Skeletal muscle satellite cell (primary cell): ENCODE data around the gene SV2B.

ENCODE experiments used
- H3K27me3 ChIP-seq: 2 replicates; pipeline ENCODE4 v1.7.0; 2013; ENCODE audit warnings: low read length; ENCODE audit not compliant: control insufficient read depth, insufficient read depth
- H3K36me3 ChIP-seq: 2 replicates; pipeline ENCODE4 v1.7.0; 2013; ENCODE audit warnings: mild to moderate bottlenecking, control low read depth, low read length; ENCODE audit not compliant: insufficient read depth
- H3K4me1 ChIP-seq: 2 replicates; pipeline ENCODE4 v1.7.0; 2013; ENCODE audit warnings: low read length; ENCODE audit not compliant: control insufficient read depth, insufficient read depth
- H3K4me2 ChIP-seq: 2 replicates; pipeline ENCODE4 v1.7.0; 2013; ENCODE audit warnings: mild to moderate bottlenecking, low read length
- H3K4me3 ChIP-seq: 2 replicates; pipeline ENCODE4 v1.7.0; 2013; ENCODE audit warnings: low read length
- H3K9ac ChIP-seq: 2 replicates; pipeline ENCODE4 v1.7.0; 2013; ENCODE audit warnings: mild to moderate bottlenecking, low read depth, low read length, moderate library complexity
- H3K9me3 ChIP-seq: replicated peaks from 2 replicates; pipeline ENCODE4 v1.7.0; 2013; ENCODE audit warnings: mild to moderate bottlenecking, control low read depth, low read length

SV2B gene

DNA sequence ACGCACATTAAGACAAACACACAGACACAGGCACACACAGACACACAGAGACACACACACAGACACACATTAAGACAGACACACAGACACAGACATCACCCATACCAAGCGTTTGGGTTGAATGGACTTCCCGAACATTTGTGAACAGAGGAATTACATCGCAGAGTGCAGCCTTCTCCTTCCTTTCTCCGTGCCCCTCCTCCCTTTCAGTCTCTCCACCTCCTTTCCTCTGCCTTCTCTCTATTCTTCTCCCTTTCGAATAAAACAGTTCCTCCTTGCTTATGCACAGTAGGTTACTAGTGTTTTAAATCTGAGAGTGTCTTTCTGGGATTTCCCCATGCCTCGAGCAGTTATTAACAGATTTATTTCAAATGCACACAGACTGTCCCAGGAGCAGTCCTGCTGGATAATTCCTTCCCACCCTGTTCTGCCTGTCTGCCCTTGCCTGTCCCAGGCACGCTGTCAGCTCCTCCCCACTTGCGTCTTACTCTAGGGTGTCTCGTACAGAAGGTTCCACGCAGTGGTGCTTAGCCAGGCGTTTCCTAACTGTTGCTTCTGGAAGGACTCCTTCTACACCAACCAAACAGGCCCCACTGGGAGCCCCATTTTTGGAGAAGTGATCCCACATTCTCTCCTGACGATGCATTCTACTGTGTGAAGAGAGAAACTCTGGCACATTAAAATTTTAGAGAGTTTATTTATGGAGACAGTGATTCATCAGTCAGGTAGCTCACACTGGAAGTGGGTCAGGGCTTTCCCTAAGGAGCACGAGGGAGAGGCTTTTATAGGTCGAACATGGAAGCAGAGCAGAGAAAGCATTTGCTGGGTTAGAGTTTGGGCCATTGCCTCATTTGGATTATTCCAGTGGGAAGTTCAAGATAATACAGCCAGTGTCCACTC is 163.8 kb downstream of the SV2B start:
- H3K4me3 ChIP-seq, result no peak overlapping the region
- H3K27me3 ChIP-seq, result peaks cover 20% of the 10 kb centered on the region
- H3K36me3 ChIP-seq, result no peaks in the 10 kb centered on the region
- H3K4me2 ChIP-seq, result no peak overlapping the region
- H3K9me3 ChIP-seq, result no peaks in the 10 kb centered on the region
- no peaks in the 10 kb centered on the region for H3K4me1 ChIP-seq
- no peak overlapping the region for H3K9ac ChIP-seq

DNA sequence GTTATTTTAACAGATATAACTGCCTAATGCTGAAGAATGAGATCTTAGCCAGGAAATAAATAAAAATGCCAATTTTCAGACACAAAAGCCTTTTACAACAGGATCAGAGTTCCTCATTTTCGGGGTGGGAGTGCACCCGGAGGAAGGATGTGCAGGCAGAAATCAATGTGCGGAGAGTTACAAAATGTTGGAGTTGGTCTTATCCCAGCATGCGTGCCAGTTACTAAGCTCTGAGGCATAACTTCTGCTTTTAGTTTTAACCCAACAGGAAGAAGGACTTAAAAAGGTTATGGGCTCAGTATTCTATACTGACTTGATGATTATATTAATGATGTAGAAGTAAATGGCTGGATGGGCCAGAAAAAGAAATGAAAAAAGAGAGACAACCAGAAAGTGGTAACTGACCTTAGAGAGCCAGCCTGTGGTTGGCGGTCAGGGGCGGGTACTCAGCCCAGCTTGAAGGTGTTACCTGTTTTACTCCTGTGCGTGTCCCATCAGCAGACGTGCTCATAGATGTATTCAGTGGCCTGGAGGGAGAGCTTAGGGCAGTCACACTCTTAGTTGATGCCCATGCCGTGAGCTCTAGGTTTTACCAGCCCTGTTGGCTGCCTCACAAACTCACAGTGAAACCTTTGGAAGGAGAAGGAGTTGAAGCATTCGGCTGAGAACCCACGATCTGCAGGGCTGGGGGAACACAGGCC is 164.7 kb downstream of the SV2B start:
- Histone ChIP-seq H3K9me3 (no peaks in the 10 kb centered on the region), H3K4me1 (no peaks in the 10 kb centered on the region), H3K9ac (no peak overlapping the region), H3K4me3 (no peak overlapping the region), H3K27me3 (peaks cover 20% of the 10 kb centered on the region), H3K4me2 (no peak overlapping the region), H3K36me3 (no peaks in the 10 kb centered on the region)

DNA sequence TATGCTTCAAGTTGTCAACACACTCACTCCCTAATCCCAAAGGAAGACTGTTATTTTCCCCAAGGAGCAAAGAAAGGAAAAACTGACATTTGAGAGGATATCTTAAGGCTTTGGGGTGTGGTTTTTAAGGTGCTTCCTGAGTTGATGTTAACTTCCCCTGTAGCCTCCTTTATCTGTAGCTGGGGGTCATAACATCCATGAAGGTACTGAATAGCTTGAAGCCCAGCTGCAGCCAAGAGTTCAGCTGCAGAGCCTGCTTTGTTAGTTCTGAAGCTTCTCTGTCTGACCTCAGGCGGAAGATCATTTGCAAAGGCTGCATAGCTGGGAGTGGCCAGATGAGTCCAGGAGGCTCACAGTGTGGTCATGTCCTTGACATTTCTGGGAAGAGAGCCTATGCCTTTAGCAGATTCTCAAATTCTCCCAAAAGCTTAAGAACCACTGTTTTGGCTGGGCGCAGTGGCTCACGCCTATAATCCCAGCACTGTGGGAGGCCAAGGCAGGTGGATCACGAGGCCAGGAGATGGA is 165.4 kb downstream of the SV2B start:
- H3K4me3 ChIP-seq, result no peak overlapping the region

DNA sequence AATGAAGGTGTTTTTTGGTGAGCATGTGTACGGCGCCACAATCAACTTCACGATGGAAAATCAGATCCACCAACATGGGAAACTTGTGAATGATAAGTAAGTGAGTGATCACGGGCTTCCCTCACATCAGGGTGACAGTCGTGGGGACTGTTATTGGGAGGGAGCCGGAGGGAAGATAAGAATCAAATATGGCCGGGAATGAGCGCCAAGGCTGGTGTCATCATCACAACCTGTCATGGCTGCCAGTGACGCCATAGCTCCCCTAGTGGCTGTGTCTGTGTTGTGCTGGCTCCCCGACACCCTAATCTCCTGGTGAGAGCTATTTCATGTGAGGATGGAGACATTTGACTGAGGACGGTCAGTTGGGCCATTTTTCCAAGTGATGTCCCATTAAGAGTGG is 168.5 kb downstream of the SV2B start:
- H3K27me3 ChIP-seq, result peaks cover 15% of the 10 kb centered on the region
- H3K9ac ChIP-seq, result no peak overlapping the region
- no peaks in the 10 kb centered on the region for H3K36me3 ChIP-seq
- no peak overlapping the region for H3K4me3 ChIP-seq
- H3K9me3 ChIP-seq, result no peaks in the 10 kb centered on the region
- H3K4me2 ChIP-seq, result no peak overlapping the region
- H3K4me1 ChIP-seq, result no peaks in the 10 kb centered on the region

More for the DNA sequence above, 165.4 kb downstream of the SV2B start:
- Histone ChIP-seq H3K36me3 (no peaks in the 10 kb centered on the region), H3K4me1 (no peaks in the 10 kb centered on the region), H3K4me2 (no peak overlapping the region), H3K27me3 (peaks cover 20% of the 10 kb centered on the region), H3K9me3 (no peaks in the 10 kb centered on the region), H3K9ac (no peak overlapping the region)

DNA sequence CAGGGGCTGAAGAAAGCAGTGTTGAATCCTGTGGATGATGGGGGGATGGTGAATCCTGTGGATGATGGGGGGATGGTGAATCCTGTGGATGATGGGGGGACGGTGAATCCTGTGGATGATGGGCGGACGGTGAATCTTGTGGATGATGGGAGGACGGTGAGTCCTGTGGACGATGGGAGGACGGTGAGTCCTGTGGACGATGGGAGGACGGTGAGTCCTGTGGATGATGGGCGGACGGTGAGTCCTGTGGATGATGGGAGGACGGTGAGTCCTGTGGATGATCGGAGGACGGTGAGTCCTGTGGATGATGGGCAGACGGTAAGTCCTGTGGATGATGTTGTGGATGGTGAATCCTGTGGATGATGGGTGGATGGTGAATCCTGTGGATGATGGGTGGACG is 170.7 kb downstream of the SV2B start:
- H3K27me3 ChIP-seq, result peaks cover 10% of the 10 kb centered on the region
- no peaks in the 10 kb centered on the region for H3K9me3 ChIP-seq
- H3K36me3 ChIP-seq, result no peaks in the 10 kb centered on the region
- no peak overlapping the region for H3K9ac ChIP-seq
- H3K4me3 ChIP-seq, result no peak overlapping the region
- no peak overlapping the region for H3K4me2 ChIP-seq
- H3K4me1 ChIP-seq, result no peaks in the 10 kb centered on the region

DNA sequence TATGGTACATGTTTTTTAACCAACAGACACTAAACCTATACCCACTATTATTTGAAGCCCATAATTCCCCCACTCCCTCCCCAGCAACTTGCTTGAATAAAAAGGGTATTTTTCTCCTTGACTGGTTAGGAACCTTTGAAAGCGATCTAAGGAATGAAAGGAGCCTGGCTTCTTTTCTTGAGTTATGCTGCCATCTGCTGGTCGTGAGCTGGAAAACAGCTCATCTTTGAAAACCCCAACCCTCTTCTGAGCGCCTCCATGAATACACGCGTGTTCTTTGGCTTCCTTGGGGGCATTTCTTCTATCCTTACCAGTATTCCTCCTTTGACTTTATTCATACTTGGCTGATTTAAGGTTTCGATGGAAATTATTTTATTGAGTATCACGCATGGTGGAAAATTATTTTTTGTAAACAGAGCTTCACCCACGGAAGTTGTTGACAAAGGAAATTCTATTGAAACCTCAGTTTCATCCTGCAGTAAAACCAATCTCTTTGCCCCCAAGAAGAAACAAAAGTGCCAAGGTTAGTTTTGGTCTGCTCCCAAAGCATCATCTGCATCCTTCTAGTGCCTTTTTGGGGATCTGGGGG is 171.6 kb downstream of the SV2B start:
- no peak overlapping the region for H3K4me2 ChIP-seq
- peaks cover 10% of the 10 kb centered on the region for H3K27me3 ChIP-seq
- H3K4me1 ChIP-seq, result no peaks in the 10 kb centered on the region
- no peak overlapping the region for H3K4me3 ChIP-seq
- H3K9me3 ChIP-seq, result no peaks in the 10 kb centered on the region
- no peaks in the 10 kb centered on the region for H3K36me3 ChIP-seq
- no peak overlapping the region for H3K9ac ChIP-seq

DNA sequence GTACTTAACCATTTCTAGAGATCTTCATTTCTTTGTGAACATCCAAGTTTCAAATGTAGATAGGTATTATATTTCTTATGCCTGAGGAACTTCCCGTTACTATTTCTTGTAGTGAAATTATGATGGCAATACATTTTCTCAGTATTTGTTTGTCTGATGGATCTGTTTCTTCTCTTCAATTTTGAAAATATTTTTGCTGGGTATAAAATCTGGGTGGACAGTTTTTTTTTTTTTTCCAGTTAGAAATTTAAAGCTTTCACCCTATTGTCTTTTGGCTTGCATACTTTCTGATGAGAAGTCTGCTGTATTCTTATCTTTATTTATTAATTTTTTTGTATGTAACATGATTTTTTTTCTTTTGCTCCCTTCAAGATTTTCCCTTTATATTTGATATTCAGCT is 175.8 kb downstream of the SV2B start:
- no peak overlapping the region for H3K4me2 ChIP-seq
- no peak overlapping the region for H3K9ac ChIP-seq
- H3K36me3 ChIP-seq, result no peaks in the 10 kb centered on the region
- no peaks in the 10 kb centered on the region for H3K4me1 ChIP-seq
- H3K27me3 ChIP-seq, result peaks cover 6% of the 10 kb centered on the region
- no peak overlapping the region for H3K4me3 ChIP-seq
- H3K9me3 ChIP-seq, result no peaks in the 10 kb centered on the region

DNA sequence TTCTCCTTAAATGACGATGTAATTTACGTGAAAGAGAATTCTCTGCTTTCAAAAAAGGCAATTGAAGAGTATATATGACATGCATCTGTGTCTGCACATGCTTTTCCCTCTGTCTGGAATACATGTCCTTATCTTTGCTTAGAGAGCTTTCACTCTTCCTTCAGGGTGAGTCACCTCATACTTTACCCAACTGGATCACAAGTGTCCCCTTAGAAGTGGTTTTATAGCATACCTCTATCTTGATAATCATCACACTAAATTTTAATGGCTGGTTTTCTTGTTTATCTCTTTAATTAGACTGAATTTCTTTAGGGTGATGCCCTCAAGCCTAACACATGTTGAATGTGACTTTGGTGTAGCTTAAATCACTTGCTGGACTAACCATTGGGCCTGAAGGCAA is 178.9 kb downstream of the SV2B start:
- no peak overlapping the region for H3K9ac ChIP-seq
- no peak overlapping the region for H3K4me3 ChIP-seq

DNA sequence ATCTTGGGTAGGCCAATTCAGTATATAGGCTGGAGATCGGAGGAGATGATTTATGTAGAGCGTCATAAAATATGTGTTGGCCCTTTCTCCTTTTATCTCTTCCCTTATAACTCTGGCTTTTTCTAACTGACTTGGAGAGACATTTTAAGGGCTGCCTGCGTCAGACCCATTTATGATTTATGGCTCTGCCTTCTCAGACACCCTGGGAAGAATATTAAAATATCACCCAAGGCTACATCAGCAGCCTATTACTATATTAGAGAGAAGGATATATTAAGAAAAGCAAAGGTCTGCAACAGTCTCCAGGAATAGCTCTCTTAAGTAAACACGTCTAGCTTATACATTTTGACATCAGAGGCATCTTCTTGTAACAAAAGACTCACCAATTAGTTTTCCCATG is 179.4 kb downstream of the SV2B start:
- no peak overlapping the region for H3K4me2 ChIP-seq
- no peaks in the 10 kb centered on the region for H3K9me3 ChIP-seq
- H3K9ac ChIP-seq, result no peak overlapping the region
- H3K4me3 ChIP-seq, result no peak overlapping the region
- peaks cover 7% of the 10 kb centered on the region for H3K27me3 ChIP-seq
- no peaks in the 10 kb centered on the region for H3K36me3 ChIP-seq
- no peaks in the 10 kb centered on the region for H3K4me1 ChIP-seq

More for the DNA sequence above, 178.9 kb downstream of the SV2B start:
- no peaks in the 10 kb centered on the region for H3K9me3 ChIP-seq
- no peaks in the 10 kb centered on the region for H3K4me1 ChIP-seq
- H3K27me3 ChIP-seq, result peaks cover 7% of the 10 kb centered on the region
- H3K36me3 ChIP-seq, result no peaks in the 10 kb centered on the region
- H3K4me2 ChIP-seq, result no peak overlapping the region

DNA sequence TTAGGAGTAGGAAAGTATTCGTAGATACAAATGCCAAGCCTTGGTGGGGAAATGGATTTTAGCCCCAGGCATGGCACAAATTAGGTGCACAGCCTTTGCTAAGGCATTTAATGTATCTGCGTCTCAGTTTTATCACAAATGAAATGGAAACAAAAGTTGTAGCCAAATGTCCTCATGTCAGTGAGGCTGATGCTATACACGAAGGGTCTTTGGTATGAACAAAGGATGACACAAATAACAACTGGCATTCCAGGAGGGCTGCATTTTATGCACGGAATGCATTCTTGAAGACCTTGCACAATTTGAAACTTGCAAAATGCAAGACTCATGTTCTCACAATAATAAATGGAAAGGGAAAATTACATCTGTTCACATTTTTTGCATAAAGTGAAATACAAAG is 181.9 kb downstream of the SV2B start:
- no peaks in the 10 kb centered on the region for H3K4me1 ChIP-seq
- H3K9ac ChIP-seq, result no peak overlapping the region
- no peak overlapping the region for H3K4me3 ChIP-seq
- no peaks in the 10 kb centered on the region for H3K36me3 ChIP-seq
- no peaks in the 10 kb centered on the region for H3K9me3 ChIP-seq
- H3K27me3 ChIP-seq, result peaks cover 7% of the 10 kb centered on the region
- no peak overlapping the region for H3K4me2 ChIP-seq

DNA sequence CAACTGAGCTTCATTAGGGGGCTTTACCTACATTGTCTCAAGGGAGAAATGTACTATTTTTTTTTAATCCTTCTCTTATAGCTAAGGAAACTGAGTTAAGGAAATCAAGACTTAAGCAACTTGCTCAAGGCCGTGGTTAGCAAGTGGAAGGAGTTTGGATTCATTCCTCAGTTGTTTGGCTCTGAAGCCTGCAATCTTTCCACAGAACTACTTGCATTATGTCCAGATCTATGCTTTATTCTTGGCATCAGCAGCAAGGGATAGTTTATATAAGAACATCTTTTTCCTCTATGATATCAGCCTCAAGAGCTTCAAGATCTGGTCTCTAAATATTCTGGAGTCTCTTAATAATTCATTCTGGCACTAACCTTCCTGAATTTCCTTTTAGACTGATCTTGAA is 182.4 kb downstream of the SV2B start:
- no peak overlapping the region for H3K4me3 ChIP-seq
- H3K36me3 ChIP-seq, result no peaks in the 10 kb centered on the region
- no peaks in the 10 kb centered on the region for H3K9me3 ChIP-seq
- no peak overlapping the region for H3K4me2 ChIP-seq
- H3K9ac ChIP-seq, result no peak overlapping the region
- no peaks in the 10 kb centered on the region for H3K4me1 ChIP-seq
- H3K27me3 ChIP-seq, result peaks cover 7% of the 10 kb centered on the region
